Retina (tissue), 1 donor: ENCODE results near the gene DNAI1.
A peak's percentile ranks its signal among the peaks of the same experiment; 100 is the strongest.
"Not testable (repeated sequence)": the region's sequence is repeated elsewhere in the genome, so short reads cannot be mapped to it uniquely, and the experiment has no call there.

Experiments
- DNase-seq: peaks from one replicate; pipeline ENCODE4 v3.0.0-alpha.2; 2016

Gene DNAI1

DNA sequence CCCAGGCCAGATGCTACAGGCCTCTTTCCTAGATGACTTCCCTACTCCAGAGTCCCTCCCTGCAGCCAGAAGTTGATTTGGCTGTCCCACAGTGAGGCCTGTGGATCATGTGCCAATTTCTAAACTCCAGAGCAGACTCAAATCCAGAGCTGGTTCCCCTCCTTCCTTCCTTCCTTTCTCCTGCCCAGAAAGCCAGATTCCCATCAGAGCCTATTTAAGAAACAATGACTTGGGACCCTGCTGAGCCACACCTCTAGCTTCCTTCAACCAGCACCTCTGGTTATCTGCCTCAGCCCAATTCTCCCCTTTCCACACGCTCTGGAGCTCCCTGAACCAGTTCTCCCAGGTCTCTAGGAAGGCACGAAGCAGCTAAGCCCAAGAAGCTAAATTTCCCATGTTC is 7.5 kb upstream of the DNAI1 start:
- DNase-seq = no peak

DNA sequence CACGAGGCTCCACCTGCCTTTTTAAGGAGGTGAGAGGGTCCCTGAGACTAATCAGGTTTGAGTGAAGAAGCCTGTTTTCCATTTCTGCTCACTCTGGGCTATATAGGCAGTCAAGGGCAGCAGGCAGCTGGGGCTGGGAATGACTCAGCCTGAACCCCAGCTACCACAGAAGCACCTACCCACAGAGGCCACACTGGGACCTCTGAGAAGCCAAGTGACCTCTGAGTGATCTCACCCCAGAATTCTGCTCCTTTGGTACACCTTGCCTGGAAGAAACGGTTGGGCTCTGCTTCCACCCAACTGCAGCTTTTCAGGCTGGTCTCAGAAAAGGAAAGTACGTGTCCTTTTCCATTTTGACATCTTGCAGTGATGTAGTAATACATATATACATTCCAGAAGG is 7.1 kb upstream of the DNAI1 start:
- no peak for DNase-seq

DNA sequence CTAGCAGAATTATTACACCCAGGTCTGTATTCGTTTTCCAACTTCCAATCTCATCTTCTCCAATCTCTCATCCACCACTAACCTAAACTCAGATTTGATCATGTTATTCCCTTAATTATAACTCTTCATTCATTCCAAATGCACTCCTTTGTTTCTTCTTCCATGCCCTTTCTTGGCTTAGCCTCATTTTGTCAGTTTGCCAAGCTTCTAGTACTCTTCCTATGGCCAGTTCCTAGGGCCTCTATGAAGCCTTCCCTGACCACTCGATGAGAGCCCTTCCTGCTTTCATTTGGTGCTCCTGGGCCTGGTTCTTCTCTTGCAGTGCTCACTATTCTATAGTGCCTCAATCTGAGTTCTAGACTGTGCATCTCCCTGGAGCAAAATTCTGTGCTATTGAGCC is 6.0 kb upstream of the DNAI1 start:
- no peak for DNase-seq

DNA sequence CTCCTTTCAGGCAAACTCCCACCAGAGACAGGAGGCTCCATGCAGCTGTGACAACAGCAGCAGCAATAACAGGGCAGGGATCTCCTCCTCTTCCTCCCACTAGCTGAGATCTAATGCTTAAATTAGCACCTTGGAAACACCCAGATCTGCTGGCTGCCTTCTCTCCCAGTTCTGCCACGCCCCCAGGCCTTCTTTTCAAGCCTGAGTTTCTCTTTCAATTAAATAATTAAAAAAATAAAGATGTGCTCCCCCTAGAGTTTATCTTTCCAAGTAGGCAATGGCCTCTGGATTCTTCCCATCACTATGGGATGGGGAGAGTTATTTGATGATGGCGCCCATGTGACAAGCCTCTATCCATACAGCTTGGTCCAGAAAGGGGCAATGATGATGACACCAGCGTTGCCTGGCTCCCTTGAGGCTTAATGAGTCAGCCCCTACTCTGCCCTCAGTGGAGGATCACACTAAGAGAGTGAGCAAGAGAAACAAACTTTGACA is 4.0 kb upstream of the DNAI1 start:
- no peak for DNase-seq

DNA sequence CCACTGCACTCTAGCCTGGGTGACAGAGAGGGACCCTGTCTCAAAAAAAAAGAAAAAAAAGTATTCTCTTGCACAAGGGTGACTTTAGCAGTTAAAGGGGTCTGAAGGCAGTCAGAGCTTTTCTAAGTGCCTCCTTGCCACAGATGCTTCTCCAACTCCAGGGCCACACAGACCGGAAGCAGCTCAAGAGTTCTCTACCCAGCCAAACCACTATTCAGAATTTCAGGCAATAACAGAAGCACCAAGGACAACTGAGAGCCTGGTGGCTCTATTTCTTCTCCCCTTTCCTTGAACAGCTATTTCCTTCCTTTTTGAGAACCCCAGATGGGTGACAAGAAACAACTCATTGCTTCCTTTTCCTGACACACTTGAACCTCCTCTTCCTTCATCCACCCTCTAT is 2.5 kb upstream of the DNAI1 start:
- no peak for DNase-seq

DNA sequence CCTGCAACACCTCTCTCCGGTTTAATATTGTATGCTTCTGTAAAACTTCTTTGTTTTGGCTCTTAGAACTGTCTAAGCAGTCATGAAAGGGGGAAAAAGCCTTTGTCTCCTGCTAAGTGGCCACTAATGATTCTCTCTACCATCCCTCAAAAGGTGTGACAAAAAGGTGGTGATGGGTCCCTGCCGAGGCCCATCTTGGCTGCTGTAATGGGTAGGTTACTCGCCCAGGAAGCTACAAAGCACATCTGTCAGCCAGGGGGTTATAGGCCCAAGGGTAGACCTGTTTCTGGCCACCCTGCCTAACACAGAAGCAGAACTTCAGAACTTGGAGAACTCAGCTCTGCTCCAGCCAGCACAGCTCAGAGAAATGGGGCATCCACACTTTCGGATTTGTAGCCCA is 1.9 kb upstream of the DNAI1 start:
- no peak for DNase-seq

DNA sequence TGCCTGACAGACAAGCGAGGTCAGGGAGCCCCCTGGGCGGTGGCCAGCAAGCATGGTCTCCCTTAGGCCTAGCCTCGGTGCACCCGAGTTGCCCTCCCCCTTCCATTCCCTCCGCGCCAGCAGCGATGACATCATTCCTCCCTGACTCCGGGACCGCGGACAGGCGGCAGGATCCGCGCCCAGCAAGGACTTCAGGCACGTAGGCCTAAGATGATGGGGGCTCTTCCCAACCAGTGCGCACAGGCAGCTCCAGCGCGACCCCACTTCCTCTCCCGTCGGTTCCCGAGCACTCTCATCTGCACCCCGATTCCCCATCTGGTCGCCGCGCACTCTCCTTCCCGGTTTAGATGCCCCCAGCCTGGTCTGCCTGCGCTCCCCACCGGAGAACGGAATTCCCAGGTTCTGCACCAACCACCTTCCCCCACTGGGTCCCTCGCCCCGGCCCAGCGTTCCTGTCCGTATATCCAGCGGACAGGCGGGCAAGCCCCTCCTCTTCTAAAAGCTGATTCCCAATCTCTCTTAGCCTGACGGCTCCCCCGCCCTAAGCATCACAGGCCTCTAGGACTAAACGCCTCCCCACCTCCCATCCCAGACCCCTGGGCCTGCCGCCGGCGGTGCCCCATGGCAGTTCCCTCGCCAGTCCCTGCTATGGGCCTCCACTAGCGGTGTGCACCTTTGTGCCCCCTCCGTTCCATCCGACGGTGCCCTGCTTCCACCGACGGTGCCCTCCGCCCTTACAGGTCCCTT is 1.2 kb upstream of the DNAI1 start:
- DNase-seq = peak; percentile 82

DNA sequence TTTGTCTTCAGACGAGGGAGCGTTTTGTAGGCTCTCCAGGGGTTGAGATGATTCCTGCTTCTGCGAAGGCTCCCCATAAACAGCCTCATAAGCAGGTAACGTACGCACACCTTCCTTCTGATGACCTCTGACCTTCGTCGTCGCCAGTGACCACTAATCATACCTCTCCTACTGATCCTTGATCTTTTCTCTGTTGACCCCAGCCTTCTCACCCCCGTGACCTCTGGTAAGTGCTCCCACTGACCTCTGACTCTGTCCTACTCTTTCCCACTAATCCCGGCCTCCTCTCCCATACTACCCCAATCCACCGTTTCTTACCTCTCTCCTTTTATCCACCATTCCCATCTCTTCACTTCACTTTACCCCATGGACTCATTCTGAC is 345 bp downstream of the DNAI1 start:
- DNase-seq = no peak

DNA sequence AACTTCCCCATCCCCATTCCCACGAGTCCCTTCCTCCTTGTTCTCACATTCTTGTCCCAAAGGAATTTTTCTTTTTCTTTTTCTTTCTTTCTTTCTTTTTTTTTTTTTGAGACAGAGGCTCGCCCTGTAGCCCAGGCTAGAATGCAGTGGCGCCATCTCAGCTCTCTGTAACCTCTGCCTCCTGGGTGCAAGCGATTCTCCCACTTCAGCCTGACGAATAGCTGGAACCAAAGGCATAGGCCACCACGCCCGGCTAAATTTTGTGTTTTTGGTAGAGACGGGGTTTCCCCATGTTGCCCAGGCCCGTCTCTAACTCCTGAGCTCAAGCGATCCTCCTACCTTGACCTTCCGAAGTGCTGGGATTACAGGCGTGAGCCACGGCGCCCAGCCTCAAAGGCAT is 751 bp downstream of the DNAI1 start:
- DNase-seq = no peak

DNA sequence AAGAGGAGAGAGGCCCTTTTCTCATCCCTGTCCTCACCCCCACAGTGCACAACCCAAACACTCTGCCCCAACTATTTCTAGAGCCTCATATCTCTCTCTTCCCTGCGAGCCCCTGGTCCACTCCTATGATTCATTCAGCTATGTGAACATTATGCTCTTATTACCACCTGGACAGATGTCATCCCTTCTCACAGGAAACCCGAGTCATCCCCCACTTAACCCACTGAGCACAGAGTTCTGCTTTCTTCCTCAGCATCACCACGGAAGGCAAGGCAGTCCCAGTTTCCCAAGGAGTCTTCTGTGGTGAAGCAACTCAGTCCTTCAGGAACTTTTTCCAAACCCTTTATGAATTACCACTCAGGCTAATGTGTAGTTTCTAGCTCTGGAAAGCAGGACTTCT is 1.3 kb downstream of the DNAI1 start:
- DNase-seq = no peak

DNA sequence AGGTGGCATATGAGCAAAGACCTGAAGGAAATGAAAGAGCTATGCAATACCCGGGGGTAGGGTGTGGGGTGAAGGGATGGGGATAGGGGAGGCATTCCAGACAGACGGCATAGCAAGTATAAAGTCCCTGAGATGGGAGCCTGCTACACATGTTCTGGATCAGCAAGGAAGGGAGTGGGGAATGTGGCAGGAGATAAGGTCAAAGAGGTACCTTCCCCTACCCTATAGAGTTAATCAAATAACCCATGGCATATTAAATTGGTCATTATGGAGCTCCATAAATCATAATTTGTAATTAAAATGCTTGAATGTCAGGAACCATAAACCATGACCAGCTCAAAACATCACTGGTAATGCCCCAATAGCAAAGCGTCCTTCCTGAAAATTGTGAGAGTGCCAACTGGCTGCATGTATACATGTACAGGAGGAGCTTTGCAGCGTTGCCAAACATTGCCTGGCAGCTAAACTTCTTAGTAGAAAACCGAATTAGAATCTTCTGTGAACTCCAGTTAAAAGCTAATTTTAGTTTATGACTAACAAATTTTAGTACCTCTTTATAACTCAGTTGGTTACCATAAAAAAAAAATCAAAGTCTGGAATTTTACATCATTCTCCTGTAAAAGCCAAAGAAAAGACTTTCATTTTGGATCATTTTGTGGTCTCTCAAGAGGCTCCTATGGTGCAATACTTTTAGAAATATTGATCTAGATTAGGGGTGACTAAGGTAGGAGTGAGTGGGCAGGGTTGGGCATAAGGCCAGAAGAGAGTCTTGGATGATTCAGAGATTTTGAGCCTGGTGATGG is 4.7 kb downstream of the DNAI1 start:
- DNase-seq = no peak

DNA sequence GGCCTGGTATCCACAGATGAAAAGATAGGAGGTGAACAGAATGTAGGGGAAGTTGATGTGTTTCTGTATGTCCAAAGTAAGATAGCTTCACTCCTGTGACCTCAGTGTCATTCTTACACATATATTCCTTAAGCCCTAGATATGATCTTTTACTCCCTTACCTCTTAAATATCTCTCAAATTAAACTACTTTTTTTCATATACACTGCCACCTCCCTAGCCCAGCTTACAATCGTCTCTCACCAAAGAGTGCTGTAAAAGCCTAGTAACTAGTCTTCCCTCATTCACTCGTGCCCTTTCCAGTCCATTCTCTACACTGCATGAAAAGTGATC is 5.3 kb downstream of the DNAI1 start:
- DNase-seq = no peak

DNA sequence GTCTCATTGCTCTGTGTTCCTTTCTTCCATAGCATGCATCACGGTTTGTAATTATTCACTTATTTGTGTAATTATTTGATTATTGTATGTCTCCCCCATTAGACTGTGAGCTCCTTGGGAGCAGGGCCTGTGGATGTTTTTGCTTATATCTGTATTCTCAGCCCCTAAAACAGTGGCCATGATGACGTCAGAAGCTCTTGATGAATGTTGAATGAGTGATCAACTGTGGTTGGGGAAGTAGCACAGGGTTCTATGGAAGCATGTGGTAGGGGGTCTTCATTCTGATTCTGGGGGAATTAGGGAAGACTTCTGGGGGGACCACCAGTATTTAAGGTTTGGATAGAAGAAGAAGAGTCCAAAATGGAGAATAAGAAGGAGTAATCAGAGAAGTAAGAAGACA is 6.0 kb downstream of the DNAI1 start:
- DNase-seq = no peak

DNA sequence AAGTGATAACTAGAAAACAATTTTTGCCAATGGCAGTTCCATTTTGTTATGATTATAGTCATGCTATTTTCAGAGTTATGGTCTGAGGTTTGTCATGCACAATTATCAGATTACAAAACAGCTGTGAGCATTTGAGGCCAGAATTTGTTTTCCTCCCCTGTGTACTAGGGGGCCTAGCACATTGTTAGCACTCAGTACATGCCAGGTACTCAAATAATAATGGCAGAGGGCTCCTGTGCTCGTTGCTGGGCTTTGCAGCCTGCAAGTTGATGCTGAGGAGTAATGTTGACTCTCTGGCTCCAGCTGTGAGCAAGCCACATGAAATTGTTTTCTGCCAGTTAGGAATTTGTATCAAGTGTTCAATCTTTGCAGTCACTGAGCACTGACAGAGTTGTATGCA is 6.9 kb downstream of the DNAI1 start:
- no peak for DNase-seq

DNA sequence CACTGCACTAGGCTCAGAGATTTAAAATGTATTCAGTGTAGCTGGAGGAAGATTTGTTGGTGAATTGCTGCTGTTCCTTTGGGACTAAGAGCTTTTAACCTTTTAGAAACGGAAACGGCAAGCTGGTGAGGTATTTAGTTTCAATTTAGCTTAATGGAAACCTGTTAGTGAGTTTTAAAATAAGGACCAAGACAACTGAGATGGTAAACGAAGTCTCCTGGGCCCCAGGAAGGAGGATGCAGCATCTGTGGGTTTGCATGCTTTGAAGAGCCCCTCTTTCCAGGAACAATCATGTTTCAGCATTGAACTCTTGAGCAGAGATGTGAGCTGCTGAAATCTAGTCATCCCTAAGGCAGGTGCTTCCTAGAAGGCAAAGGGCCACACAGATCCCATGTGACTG is 16.5 kb downstream of the DNAI1 start:
- no peak for DNase-seq

DNA sequence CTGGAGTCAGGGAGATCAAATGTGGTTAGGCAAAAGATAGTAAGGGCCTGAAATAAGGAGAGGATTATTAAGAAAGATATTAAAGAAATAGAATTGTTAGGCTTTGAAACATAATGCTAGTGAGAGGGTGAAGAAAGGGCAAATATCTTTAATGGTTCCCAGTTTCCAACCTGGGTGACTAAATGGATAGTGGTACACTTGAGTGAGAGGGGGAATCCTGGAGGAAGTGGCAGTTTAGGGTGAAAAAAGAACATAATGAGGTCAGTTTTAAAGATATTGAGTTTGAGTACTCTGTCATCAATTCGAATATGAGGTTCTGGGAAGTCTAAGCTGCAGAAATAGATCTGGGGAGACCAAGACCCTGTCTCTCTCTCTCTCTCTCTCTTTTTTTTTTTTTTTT is 18.9 kb downstream of the DNAI1 start:
- DNase-seq = no peak

DNA sequence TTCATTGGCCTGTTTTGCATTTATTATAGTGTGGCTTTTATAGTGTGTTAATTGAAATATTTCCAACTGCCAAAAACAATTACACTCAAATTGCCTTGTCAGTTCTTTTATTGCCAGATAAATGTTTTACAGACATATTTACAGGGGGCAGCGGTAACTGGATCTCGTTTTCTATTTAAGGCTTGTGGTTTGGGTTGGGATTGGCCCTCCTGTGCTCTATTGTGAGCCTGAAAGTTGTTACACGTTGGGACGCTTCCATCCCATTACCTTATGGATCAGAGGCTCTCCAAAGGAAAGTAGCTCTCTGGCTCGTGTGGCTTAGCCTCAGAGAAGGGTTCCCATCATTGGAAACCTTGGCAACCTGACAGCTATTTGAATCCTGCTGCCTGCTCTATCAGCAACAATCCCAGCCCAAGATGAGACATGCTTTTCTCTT is 20.8 kb downstream of the DNAI1 start:
- no peak for DNase-seq

DNA sequence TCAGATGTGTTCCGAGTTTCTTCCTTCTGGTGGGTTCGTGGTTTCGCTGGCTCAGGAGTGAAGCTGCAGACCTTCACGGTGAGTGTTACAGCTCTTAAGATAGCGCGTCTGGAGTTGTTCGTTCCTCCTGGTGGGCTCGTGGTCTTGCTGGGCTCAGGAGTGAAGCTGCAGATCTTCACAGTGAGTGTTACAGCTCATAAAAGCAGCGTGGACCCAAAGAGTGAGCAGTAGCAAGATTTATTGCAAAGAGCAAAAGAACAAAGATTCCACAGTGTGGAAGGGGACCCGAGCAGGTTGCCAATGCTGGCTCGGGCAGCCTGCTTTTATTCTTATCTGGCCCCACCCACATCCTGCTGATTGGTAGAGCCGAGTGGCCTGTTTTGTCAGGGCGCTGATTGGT is 23.0 kb downstream of the DNAI1 start:
- not testable (repeated sequence) for DNase-seq

DNA sequence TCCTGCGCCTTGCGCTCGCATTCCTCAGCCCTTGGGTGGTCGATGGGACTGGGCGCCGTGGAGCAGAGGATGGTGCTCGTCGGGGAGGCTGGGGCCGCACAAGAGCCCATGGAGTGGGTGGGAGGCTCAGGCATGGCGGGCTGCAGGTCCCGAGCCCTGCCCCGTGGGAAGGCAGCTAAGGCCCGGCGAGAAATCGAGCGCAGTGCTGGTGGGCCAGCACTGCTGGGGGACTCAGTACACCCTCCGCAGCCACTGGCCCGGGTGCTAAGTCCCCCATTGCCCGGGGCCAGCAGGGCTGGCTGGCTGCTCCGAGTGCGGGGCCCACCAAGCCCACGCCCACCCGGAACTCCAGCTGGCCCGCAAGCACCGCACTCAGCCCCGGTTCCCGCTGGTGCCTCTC is 24.1 kb downstream of the DNAI1 start:
- DNase-seq = not testable (repeated sequence)

DNA sequence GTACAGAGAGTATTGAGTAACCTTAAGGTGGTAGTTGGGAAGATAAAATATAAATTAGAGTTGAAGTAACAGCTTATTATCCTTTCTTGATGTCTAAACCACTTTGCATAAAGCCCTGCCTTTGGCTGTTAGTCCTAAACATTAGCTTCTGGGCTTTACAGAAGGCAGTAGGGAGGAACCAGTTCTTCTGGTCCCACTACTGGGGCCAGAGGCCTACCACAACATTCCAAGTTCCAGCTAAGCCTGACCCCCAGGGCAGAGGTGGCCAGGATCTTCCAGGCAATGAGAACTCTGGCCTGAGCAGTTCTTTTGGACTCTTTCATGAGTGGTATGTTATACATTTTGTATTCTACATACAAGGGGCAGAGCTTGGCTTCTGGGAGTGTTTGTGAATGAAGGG is 26.1 kb downstream of the DNAI1 start:
- no peak for DNase-seq

DNA sequence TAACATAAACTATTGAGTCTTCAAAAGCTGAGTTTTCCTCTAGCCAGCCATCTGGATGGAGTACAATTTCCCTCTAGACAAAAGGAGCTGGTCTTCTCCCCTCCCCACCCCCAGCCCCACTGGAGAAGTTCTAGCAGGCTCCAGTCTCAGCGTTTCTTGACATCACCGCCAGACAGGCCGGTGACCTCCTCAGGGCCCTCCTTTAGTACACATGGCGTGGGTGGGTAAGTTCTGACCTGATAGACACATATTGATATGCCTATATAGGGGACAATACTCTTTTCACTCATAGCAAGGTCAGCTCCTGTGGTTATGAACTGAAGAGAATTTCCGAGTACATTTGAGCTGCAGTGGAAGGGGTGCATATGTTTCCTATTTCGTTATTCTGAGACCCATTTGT is 27.2 kb downstream of the DNAI1 start:
- DNase-seq = no peak

DNA sequence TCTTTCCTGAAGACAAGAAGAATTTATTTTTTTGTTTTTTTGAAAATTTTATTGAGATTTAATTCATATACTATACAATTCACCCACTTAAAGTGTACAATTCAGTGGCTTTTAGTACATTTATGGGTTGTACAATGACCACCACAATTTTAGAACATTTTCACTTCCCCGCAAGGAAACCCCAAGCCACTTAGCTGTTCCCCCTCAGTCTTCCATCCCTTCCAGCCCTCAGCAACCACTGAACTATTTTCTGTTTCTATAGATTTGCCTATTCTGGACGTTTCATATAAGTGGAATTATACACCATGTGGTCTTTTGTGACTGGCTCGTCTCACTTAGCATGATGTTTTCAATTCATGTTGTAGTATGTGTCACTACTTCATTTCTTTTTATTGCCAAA is 28.0 kb downstream of the DNAI1 start:
- no peak for DNase-seq

DNA sequence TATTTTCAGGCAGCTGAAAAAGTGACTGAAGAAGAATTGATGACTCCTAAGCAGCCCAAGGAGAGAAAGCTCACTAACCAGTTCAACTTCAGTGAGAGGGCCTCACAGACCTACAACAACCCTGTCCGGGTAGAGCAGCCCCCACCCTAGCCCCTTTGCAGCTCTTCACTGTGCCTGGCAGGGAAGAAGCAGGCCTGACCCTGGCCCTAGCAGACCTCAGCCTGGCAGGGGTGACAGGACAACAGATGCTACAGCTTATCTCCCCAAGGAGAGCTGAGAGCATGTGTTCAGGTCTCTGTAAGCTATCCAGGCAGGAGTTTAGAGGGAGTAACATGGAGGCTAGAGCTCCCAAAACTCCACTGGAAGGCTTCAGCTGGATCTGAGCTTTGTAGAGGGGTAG is 31.8 kb downstream of the DNAI1 start:
- DNase-seq = no peak

DNA sequence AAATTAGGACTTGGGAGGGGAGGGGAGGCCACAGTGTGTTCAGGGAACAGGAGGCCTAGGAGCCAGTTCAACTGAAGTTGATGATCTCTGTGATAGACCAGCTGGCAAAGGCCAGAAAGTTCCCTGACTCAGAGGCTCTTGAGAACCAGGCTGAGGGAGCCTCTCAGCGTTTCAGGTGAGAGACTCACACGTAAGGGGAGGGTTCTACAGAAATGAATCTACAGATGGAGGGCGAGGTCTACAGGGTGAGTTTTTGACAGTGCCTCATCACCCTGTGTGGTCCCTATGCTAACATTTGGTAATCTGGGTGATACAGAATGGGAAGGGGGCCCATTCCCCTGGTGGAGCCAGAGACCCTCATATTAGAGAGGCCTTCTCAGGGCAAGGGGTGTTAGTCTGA is 32.2 kb downstream of the DNAI1 start:
- DNase-seq = no peak

DNA sequence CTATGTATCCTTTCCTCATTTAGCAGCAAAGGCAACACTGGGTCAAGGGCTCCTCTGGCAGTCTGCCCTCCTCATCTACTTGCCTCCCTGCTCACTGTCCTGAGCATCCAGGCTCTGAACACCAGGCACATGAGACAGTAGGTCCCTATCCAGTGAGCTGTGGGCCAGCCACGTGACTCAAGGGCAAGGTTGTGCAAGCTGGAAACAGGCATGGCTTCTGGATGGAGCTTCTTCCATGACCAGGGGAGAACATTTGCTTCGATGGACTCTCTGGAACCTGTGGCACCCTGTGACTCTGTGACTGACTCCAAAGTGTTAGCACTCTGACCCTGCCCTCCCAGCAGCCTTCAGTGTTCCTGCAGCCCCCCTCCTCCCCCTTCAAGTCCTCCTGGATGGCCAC is 33.0 kb downstream of the DNAI1 start:
- DNase-seq = no peak
